ENCODE data around the gene PSPC1. TPM values are rescaled to one million over a fixed set of nuclear protein-coding genes. Genes with fewer than 3 reads are reported as not detected.

Gene PSPC1
- total RNA-seq, 6 experiments from 2014 or later = 10.4 to 23.9 (median 16.4) TPM

- Histone ChIP-seq H3K4me1 (no peaks in the 10 kb centered on the region), H3K9me3 (no peaks in the 10 kb centered on the region), H3K27ac (no peak overlapping the region), H3K36me3 (peaks cover 0 to 50% (median 17%) of the 10 kb centered on the region in 4 donors), H3K27me3 (no peaks in the 10 kb centered on the region), H3K4me3 (no peak overlapping the region)
- DNase-seq = no peak
- intact Hi-C loops (cut with DNase I) = no loop called here
- ATAC-seq = no peak
- TF ChIP-seq POLR2A (IDR thresholded peaks at IDR 0.05) = no peak
- TF ChIP-seq, protein P1, sequence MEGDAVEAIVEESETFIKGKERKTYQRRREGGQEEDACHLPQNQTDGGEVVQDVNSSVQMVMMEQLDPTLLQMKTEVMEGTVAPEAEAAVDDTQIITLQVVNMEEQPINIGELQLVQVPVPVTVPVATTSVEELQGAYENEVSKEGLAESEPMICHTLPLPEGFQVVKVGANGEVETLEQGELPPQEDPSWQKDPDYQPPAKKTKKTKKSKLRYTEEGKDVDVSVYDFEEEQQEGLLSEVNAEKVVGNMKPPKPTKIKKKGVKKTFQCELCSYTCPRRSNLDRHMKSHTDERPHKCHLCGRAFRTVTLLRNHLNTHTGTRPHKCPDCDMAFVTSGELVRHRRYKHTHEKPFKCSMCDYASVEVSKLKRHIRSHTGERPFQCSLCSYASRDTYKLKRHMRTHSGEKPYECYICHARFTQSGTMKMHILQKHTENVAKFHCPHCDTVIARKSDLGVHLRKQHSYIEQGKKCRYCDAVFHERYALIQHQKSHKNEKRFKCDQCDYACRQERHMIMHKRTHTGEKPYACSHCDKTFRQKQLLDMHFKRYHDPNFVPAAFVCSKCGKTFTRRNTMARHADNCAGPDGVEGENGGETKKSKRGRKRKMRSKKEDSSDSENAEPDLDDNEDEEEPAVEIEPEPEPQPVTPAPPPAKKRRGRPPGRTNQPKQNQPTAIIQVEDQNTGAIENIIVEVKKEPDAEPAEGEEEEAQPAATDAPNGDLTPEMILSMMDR (IDR thresholded peaks at IDR 0.05) = no peak
Measured at GRCh38 chr13:19658831-19659230, 123.9 kb downstream of the PSPC1 start.

DNA sequence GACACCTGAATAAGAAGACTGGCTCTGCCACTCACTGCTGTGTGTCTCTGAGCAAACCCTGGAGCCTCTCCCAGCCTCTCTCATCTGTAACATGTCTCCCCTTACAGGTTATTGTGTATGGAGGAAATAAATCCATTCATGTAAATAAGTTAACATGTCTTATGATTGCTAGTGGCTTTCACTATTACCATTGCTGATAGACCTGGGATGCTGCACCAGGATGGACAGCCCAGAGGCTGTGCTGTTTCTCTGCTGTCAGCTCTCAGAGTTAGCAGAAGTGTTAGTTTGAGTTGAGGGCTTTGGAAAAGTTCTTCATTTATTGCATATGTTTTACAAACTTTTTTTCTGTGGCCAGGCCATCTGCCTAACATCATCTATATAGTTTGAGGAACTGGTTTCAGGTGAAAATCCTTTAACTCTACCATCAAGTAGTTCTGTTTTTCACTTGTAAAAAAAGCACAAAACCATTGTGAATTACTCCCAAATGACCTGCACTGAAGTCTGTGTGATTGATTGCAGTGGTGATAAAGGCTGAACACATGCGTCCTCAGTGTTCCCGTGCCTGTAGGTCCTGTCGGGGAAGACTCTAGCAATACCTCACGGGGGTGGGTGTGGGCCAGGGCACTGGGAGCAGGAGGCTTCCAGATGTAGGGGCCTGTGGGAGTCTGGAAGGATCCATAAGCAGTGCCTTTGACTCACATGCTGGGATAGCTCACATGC lies 124.7 kb downstream of the PSPC1 start:
- whole genome bisulfite sequencing (ENCODE audit: insufficient coverage, low coverage, low lambda C conversion rate, missing lambda C conversion rate) = 61% methylated on average over 4 of the region's 4 CpGs
- Histone ChIP-seq H3K27me3 (no peaks in the 10 kb centered on the region), H3K27ac (no peak overlapping the region), H3K36me3 (peaks cover 0 to 42% (median 14%) of the 10 kb centered on the region in 4 donors), H3K9me3 (no peaks in the 10 kb centered on the region), H3K4me1 (no peaks in the 10 kb centered on the region), H3K4me3 (no peak overlapping the region)
- no peak for TF ChIP-seq POLR2A (IDR thresholded peaks at IDR 0.05)
- TF ChIP-seq, protein P1 (IDR thresholded peaks at IDR 0.05) = no peak
- DNase-seq (no peak), ATAC-seq (no peak)
- intact Hi-C loops (cut with DNase I) = no loop called here

Small RNA genes lying within 50 kb of the gene (small RNA-seq; reads per million reads assigned to genes)
- 0.78 to 1.3 reads per million in 2 experiments for gene RN7SL166P

Other genes with a start within 250 kb of the PSPC1 start
- not detected for gene TPTE2, start 221.4 kb downstream of the PSPC1 start, total RNA-seq
- gene MPHOSPH8, start 149.3 kb downstream of the PSPC1 start, total RNA-seq = 10 to 100 TPM in 4 of 6 experiments, 1 to 10 TPM in 2; 7.3 to 15.4 (median 10.2) TPM
- gene ZMYM5, start 80.7 kb upstream of the PSPC1 start, total RNA-seq = 1 to 10 TPM; 3.8 to 6.9 (median 4.4) TPM
- 10 to 100 TPM; 17.1 to 35.2 (median 25.9) TPM for gene ZMYM2, start 175.8 kb upstream of the PSPC1 start, total RNA-seq